ENCODE measurements around the gene IL17A.

The IL17A gene

GRCh38 chr6:52213127-52213526 lies 27.0 kb downstream of the IL17A start:
- DNase-seq (ENCODE audit: low read depth, low spot score), result no peak

- DNase-seq (ENCODE audit: low read depth, low spot score), result no peak
Measured at GRCh38 chr6:52215787-52216186, 29.6 kb downstream of the IL17A start.

- DNase-seq (ENCODE audit: low read depth, low spot score), result no peak
Measured at GRCh38 chr6:52216932-52217575, 30.9 kb downstream of the IL17A start.

GRCh38 chr6:52217761-52218160 lies 31.6 kb downstream of the IL17A start:
- DNase-seq (ENCODE audit: low read depth, low spot score), result no peak

GRCh38 chr6:52221302-52221701 lies 35.1 kb downstream of the IL17A start:
- peak; percentile 12 for DNase-seq (ENCODE audit: low read depth, low spot score)

- no peak for DNase-seq (ENCODE audit: low read depth, low spot score)
Measured at GRCh38 chr6:52227495-52227894, 41.3 kb downstream of the IL17A start.

- no peak for DNase-seq (ENCODE audit: low read depth, low spot score)
Measured at GRCh38 chr6:52230685-52231084, 44.5 kb downstream of the IL17A start.

GRCh38 chr6:52231406-52232127 lies 45.4 kb downstream of the IL17A start:
- DNase-seq (ENCODE audit: low read depth, low spot score), result peak; percentile 10

GRCh38 chr6:52233005-52233404 lies 46.8 kb downstream of the IL17A start:
- no peak for DNase-seq (ENCODE audit: low read depth, low spot score)

- peak; percentile 58 for DNase-seq (ENCODE audit: low read depth, low spot score)
Measured at GRCh38 chr6:52233975-52234823, 48.0 kb downstream of the IL17A start.

Data from astrocyte of the hippocampus (primary cell).